WTC11 (cell line): ENCODE measurements around the gene MARS1. TPM values are rescaled to one million over a fixed set of nuclear protein-coding genes. Genes with fewer than 3 reads are reported as not detected.

Experiments used
- ATAC-seq: fragments of 200-7000 bp; cut with Tn5 transposase; 2 replicates; pipeline ENCODE4 v1.10.0; 2021; ENCODE audit warnings: mild to moderate bottlenecking, moderate library complexity
- CTCF ChIA-PET: fragments of 300-600 bp; sonication (Branson Sonifier 250); formaldehyde crosslinking; loops from one replicate; lab custom pipeline; 2021; ENCODE audit warnings: antibody characterized with exemption; lab: Charles Lee
- POLR2A ChIA-PET: fragments of 350-600 bp; sonication (Branson Sonifier 250); formaldehyde crosslinking; loops from one replicate; lab custom pipeline; 2021; ENCODE audit warnings: antibody characterized with exemption; lab: Charles Lee
- DNase-seq: peaks from one replicate; pipeline ENCODE4 v3.0.0; 2021; ENCODE audit warnings: low spot score
- H3K27ac Mint-ChIP-seq: 2 replicates; pipeline ENCODE4 v1.8.0; 2021; ENCODE audit warnings: mixed read lengths
- H3K27me3 Mint-ChIP-seq: 2 replicates; pipeline ENCODE4 v1.8.0; 2021; ENCODE audit warnings: low read depth, mild to moderate bottlenecking, moderate library complexity, mixed read lengths
- H3K36me3 Mint-ChIP-seq: 2 replicates; pipeline ENCODE4 v1.8.0; 2021; ENCODE audit warnings: mixed read lengths
- H3K4me1 Mint-ChIP-seq: 2 replicates; pipeline ENCODE4 v1.8.0; 2022; ENCODE audit warnings: mixed read lengths
- H3K4me3 Mint-ChIP-seq: 2 replicates; pipeline ENCODE4 v1.8.0; 2021; ENCODE audit warnings: mild to moderate bottlenecking, moderate library complexity, mixed read lengths
- H3K9me3 Mint-ChIP-seq: 2 replicates; pipeline ENCODE4 v1.8.0; 2021; ENCODE audit warnings: mixed read lengths
- CREB1 ChIP-seq: sonication (generic); formaldehyde crosslinking; IDR thresholded peaks from 2 replicates; pipeline ENCODE4 v1.8.0; 2023; ENCODE audit warnings: mild to moderate bottlenecking, missing genetic modification reagents
- ELF4 ChIP-seq: sonication (generic); formaldehyde crosslinking; IDR thresholded peaks from 2 replicates; pipeline ENCODE4 v1.8.1; 2022; ENCODE audit warnings: low read depth, mild to moderate bottlenecking, moderate library complexity, missing genetic modification reagents
- GRHL2 ChIP-seq: fragments of 250-450 bp; sonication (Bioruptor Pico); IDR thresholded peaks from 2 replicates; pipeline ENCODE4 v1.8.0; 2022; ENCODE audit warnings: mild to moderate bottlenecking, moderate library complexity; ENCODE audit not compliant: insufficient replicate concordance, severe bottlenecking
- HMGA2 ChIP-seq: fragments of 250-450 bp; sonication (Bioruptor Pico); IDR thresholded peaks from 2 replicates; pipeline ENCODE4 v1.4.0; 2021; ENCODE audit warnings: mild to moderate bottlenecking, moderate library complexity
- MXD4 ChIP-seq: fragments of 250-450 bp; sonication (Bioruptor Pico); IDR thresholded peaks from 2 replicates; pipeline ENCODE4 v1.8.0; 2021; ENCODE audit warnings: mild to moderate bottlenecking, moderate library complexity, borderline replicate concordance
- NFYB ChIP-seq: sonication (generic); formaldehyde crosslinking; conservative IDR thresholded peaks from 2 replicates; pipeline ENCODE4 v1.8.0; 2022; ENCODE audit warnings: low read depth, missing genetic modification reagents
- RELA ChIP-seq: sonication (generic); formaldehyde crosslinking; IDR thresholded peaks from 2 replicates; pipeline ENCODE4 v1.8.1; 2022; ENCODE audit warnings: missing genetic modification reagents, mild to moderate bottlenecking, borderline replicate concordance
- TP53 ChIP-seq: sonication (generic); formaldehyde crosslinking; IDR thresholded peaks from 2 replicates; pipeline ENCODE4 v1.8.1; 2023; ENCODE audit warnings: mild to moderate bottlenecking, missing genetic modification reagents
- total RNA-seq: library from RNA; stranded (reverse); gene quantifications from 3 replicates; pipeline ENCODE4 v1.2.3, GENCODE V29; 2021
- TF ChIP-seq, protein P1 (sequence below): sonication (generic); formaldehyde crosslinking; IDR thresholded peaks from 2 replicates; pipeline ENCODE4 v1.8.0; 2023; ENCODE audit warnings: mild to moderate bottlenecking, missing genetic modification reagents
- TF ChIP-seq, protein P2 (sequence below): fragments of 250-450 bp; sonication (Bioruptor Pico); IDR thresholded peaks from 2 replicates; pipeline ENCODE4 v1.9.0; 2021; ENCODE audit warnings: mild to moderate bottlenecking
- TF ChIP-seq, protein P3 (sequence below): fragments of 250-450 bp; sonication (Bioruptor Pico); IDR thresholded peaks from 2 replicates; pipeline ENCODE4 v1.9.0; 2021; ENCODE audit warnings: mild to moderate bottlenecking
- TF ChIP-seq, protein P4 (sequence below): sonication (generic); formaldehyde crosslinking; conservative IDR thresholded peaks from 2 replicates; pipeline ENCODE4 v1.8.1; 2022; ENCODE audit warnings: mild to moderate bottlenecking, missing genetic modification reagents
- TF ChIP-seq, protein P5 (sequence below): sonication (generic); formaldehyde crosslinking; IDR thresholded peaks from 2 replicates; pipeline ENCODE4 v1.8.1; 2023; ENCODE audit warnings: mild to moderate bottlenecking, missing genetic modification reagents, moderate library complexity
- TF ChIP-seq, protein P6 (sequence below): sonication (generic); formaldehyde crosslinking; IDR thresholded peaks from 2 replicates; pipeline ENCODE4 v1.8.1; 2022; ENCODE audit warnings: low read depth, mild to moderate bottlenecking, moderate library complexity, missing genetic modification reagents, borderline replicate concordance
- TF ChIP-seq, protein P7 (sequence below): sonication (generic); formaldehyde crosslinking; IDR thresholded peaks from 2 replicates; pipeline ENCODE4 v1.8.0; 2023; ENCODE audit warnings: missing genetic modification reagents, mild to moderate bottlenecking, borderline replicate concordance
- TF ChIP-seq, protein P8 (sequence below): fragments of 250-450 bp; sonication (Bioruptor Pico); conservative IDR thresholded peaks from 2 replicates; pipeline ENCODE4 v1.9.0; 2021; ENCODE audit warnings: mild to moderate bottlenecking
- TF ChIP-seq, protein P9 (sequence below): sonication (generic); formaldehyde crosslinking; IDR thresholded peaks from 2 replicates; pipeline ENCODE4 v1.8.0; 2022; ENCODE audit warnings: mild to moderate bottlenecking, missing genetic modification reagents

The MARS1 gene
- total RNA-seq, 1 experiment from 2014 or later = 367 TPM

DNA sequence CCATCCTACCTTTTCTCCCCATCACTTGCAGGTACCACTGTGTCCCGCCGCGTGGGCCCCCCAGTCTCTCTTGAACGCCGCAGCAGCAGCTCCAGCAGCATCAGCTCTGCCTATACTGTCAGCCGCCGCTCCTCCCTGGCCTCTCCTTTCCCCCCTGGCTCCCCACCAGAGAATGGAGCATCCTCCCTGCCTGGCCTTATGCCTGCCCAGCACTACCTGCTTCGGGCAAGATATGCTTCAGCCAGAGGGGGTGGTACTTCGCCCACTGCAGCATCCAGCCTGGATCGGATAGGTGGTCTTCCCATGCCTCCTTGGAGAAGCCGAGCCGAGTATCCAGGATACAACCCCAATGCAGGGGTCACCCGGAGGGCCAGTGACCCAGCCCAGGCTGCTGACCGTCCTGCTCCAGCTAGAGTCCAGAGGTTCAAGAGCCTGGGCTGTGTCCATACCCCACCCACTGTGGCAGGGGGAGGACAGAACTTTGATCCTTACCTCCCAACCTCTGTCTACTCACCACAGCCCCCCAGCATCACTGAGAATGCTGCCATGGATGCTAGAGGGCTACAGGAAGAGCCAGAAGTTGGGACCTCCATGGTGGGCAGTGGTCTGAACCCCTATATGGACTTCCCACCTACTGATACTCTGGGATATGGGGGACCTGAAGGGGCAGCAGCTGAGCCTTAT is 17.4 kb upstream of the MARS1 start (continued):
- TF ChIP-seq, protein P1, sequence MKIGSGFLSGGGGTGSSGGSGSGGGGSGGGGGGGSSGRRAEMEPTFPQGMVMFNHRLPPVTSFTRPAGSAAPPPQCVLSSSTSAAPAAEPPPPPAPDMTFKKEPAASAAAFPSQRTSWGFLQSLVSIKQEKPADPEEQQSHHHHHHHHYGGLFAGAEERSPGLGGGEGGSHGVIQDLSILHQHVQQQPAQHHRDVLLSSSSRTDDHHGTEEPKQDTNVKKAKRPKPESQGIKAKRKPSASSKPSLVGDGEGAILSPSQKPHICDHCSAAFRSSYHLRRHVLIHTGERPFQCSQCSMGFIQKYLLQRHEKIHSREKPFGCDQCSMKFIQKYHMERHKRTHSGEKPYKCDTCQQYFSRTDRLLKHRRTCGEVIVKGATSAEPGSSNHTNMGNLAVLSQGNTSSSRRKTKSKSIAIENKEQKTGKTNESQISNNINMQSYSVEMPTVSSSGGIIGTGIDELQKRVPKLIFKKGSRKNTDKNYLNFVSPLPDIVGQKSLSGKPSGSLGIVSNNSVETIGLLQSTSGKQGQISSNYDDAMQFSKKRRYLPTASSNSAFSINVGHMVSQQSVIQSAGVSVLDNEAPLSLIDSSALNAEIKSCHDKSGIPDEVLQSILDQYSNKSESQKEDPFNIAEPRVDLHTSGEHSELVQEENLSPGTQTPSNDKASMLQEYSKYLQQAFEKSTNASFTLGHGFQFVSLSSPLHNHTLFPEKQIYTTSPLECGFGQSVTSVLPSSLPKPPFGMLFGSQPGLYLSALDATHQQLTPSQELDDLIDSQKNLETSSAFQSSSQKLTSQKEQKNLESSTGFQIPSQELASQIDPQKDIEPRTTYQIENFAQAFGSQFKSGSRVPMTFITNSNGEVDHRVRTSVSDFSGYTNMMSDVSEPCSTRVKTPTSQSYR (CRISPR knock-in tag) = no peak
- TF ChIP-seq MXD4 (CRISPR knock-in tag) = no peak
- TF ChIP-seq, protein P2, sequence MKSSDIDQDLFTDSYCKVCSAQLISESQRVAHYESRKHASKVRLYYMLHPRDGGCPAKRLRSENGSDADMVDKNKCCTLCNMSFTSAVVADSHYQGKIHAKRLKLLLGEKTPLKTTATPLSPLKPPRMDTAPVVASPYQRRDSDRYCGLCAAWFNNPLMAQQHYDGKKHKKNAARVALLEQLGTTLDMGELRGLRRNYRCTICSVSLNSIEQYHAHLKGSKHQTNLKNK (CRISPR knock-in tag) = no peak
- no peak for TF ChIP-seq RELA (CRISPR knock-in tag)

DNA sequence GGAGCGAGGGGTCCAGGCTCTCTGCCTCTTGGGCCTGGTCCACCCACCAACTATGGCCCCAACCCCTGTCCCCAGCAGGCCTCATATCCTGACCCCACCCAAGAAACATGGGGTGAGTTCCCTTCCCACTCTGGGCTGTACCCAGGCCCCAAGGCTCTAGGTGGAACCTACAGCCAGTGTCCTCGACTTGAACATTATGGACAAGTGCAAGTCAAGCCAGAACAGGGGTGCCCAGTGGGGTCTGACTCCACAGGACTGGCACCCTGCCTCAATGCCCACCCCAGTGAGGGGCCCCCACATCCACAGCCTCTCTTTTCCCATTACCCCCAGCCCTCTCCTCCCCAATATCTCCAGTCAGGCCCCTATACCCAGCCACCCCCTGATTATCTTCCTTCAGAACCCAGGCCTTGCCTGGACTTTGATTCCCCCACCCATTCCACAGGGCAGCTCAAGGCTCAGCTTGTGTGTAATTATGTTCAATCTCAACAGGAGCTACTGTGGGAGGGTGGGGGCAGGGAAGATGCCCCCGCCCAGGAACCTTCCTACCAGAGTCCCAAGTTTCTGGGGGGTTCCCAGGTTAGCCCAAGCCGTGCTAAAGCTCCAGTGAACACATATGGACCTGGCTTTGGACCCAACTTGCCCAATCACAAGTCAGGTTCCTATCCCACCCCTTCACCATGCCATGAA is 16.8 kb upstream of the MARS1 start:
- H3K9me3 Mint-ChIP-seq = no peaks in the 10 kb centered on the region
- ChIA-PET POLR2A (interaction anchor here (1.4 kb wide), 1 partner anchor 12 kb away, joined by 5 read pairs; no protein-coding TSS in a partner anchor), CTCF (interaction anchor here (1.9 to 2.0 kb wide), 2 partner anchors 9 to 12 kb away, joined by 4 read pairs; no protein-coding TSS in a partner anchor)
- no peaks in the 10 kb centered on the region for H3K36me3 Mint-ChIP-seq
- H3K27ac Mint-ChIP-seq = no peak overlapping the region
- H3K4me3 Mint-ChIP-seq = no peak overlapping the region
- H3K27me3 Mint-ChIP-seq = peaks cover 52% of the 10 kb centered on the region
- no peak for DNase-seq
- ATAC-seq = no peak
- peaks cover 7% of the 10 kb centered on the region for H3K4me1 Mint-ChIP-seq
- TF ChIP-seq, protein P3, sequence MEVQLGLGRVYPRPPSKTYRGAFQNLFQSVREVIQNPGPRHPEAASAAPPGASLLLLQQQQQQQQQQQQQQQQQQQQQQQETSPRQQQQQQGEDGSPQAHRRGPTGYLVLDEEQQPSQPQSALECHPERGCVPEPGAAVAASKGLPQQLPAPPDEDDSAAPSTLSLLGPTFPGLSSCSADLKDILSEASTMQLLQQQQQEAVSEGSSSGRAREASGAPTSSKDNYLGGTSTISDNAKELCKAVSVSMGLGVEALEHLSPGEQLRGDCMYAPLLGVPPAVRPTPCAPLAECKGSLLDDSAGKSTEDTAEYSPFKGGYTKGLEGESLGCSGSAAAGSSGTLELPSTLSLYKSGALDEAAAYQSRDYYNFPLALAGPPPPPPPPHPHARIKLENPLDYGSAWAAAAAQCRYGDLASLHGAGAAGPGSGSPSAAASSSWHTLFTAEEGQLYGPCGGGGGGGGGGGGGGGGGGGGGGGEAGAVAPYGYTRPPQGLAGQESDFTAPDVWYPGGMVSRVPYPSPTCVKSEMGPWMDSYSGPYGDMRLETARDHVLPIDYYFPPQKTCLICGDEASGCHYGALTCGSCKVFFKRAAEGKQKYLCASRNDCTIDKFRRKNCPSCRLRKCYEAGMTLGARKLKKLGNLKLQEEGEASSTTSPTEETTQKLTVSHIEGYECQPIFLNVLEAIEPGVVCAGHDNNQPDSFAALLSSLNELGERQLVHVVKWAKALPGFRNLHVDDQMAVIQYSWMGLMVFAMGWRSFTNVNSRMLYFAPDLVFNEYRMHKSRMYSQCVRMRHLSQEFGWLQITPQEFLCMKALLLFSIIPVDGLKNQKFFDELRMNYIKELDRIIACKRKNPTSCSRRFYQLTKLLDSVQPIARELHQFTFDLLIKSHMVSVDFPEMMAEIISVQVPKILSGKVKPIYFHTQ (CRISPR knock-in tag) = no peak
- TF ChIP-seq, protein P4, sequence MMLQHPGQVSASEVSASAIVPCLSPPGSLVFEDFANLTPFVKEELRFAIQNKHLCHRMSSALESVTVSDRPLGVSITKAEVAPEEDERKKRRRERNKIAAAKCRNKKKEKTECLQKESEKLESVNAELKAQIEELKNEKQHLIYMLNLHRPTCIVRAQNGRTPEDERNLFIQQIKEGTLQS (CRISPR knock-in tag) = no peak
- TF ChIP-seq, protein P5, sequence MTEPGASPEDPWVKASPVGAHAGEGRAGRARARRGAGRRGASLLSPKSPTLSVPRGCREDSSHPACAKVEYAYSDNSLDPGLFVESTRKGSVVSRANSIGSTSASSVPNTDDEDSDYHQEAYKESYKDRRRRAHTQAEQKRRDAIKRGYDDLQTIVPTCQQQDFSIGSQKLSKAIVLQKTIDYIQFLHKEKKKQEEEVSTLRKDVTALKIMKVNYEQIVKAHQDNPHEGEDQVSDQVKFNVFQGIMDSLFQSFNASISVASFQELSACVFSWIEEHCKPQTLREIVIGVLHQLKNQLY (CRISPR knock-in tag) = no peak
- no peak for TF ChIP-seq ELF4 (CRISPR knock-in tag)
- no peak for TF ChIP-seq GRHL2 (CRISPR knock-in tag)
- TF ChIP-seq, protein P6, sequence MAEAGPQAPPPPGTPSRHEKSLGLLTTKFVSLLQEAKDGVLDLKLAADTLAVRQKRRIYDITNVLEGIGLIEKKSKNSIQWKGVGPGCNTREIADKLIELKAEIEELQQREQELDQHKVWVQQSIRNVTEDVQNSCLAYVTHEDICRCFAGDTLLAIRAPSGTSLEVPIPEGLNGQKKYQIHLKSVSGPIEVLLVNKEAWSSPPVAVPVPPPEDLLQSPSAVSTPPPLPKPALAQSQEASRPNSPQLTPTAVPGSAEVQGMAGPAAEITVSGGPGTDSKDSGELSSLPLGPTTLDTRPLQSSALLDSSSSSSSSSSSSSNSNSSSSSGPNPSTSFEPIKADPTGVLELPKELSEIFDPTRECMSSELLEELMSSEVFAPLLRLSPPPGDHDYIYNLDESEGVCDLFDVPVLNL (CRISPR knock-in tag) = no peak
- TF ChIP-seq NFYB (CRISPR knock-in tag) = no peak
- no peak for TF ChIP-seq TP53 (CRISPR knock-in tag)
- TF ChIP-seq HMGA2 (CRISPR knock-in tag) = no peak
- TF ChIP-seq, protein P7, sequence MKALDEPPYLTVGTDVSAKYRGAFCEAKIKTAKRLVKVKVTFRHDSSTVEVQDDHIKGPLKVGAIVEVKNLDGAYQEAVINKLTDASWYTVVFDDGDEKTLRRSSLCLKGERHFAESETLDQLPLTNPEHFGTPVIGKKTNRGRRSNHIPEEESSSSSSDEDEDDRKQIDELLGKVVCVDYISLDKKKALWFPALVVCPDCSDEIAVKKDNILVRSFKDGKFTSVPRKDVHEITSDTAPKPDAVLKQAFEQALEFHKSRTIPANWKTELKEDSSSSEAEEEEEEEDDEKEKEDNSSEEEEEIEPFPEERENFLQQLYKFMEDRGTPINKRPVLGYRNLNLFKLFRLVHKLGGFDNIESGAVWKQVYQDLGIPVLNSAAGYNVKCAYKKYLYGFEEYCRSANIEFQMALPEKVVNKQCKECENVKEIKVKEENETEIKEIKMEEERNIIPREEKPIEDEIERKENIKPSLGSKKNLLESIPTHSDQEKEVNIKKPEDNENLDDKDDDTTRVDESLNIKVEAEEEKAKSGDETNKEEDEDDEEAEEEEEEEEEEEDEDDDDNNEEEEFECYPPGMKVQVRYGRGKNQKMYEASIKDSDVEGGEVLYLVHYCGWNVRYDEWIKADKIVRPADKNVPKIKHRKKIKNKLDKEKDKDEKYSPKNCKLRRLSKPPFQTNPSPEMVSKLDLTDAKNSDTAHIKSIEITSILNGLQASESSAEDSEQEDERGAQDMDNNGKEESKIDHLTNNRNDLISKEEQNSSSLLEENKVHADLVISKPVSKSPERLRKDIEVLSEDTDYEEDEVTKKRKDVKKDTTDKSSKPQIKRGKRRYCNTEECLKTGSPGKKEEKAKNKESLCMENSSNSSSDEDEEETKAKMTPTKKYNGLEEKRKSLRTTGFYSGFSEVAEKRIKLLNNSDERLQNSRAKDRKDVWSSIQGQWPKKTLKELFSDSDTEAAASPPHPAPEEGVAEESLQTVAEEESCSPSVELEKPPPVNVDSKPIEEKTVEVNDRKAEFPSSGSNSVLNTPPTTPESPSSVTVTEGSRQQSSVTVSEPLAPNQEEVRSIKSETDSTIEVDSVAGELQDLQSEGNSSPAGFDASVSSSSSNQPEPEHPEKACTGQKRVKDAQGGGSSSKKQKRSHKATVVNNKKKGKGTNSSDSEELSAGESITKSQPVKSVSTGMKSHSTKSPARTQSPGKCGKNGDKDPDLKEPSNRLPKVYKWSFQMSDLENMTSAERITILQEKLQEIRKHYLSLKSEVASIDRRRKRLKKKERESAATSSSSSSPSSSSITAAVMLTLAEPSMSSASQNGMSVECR = no peak
- TF ChIP-seq, protein P8, sequence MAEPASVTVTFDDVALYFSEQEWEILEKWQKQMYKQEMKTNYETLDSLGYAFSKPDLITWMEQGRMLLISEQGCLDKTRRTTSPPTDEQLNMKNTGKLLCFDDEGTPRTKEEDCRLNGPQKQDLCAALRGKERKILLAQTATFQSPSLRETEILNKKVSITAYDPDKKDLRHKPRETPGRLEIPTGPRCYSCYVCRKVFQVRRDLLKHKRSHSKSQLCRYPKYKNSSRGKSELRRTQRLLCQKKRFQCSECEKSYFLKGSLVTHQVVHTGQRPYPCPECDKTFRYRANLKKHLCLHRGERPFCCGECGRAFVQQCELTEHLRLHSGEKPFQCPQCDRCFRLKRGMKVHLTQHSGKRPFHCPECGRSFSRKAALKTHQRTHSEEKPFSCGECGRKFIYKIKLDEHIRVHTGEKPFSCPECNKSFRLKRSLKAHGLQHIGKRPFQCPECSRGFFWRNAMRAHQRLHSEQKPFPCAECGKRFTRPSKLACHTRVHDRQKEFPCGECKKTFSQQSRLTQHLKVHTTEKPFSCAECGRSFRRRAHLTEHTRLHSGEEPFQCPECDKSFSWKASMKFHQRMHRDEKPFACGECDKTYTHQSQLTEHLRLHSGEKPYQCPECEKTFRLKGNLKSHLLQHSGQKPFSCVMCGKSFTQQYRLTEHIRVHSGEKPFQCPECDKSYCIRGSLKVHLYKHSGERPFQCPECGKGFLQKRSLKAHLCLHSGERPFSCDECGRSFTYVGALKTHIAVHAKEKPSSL (CRISPR knock-in tag) = no peak
- TF ChIP-seq CREB1 (CRISPR knock-in tag) = no peak
- TF ChIP-seq, protein P9, sequence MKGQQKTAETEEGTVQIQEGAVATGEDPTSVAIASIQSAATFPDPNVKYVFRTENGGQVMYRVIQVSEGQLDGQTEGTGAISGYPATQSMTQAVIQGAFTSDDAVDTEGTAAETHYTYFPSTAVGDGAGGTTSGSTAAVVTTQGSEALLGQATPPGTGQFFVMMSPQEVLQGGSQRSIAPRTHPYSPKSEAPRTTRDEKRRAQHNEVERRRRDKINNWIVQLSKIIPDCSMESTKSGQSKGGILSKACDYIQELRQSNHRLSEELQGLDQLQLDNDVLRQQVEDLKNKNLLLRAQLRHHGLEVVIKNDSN = no peak
